OCI-LY1 (cell line): ENCODE measurements around the gene TTC14.

ENCODE experiments used
- EZH2 ChIP-seq: fragments of 200-600 bp; sonication (generic), shearing (Covaris generic); IDR thresholded peaks from 2 replicates; pipeline ENCODE4 v1.8.0; 2017; ENCODE audit warnings: borderline replicate concordance, mixed run types, mild to moderate bottlenecking, antibody characterized with exemption, low read length, moderate library complexity, mixed read lengths
- TF ChIP-seq, protein P1 (sequence below): fragments of 200-600 bp; sonication (generic), shearing (Covaris generic); IDR thresholded peaks from 2 replicates; pipeline ENCODE4 v1.5.1; 2017; ENCODE audit warnings: mild to moderate bottlenecking, antibody characterized with exemption, low read length, moderate library complexity, mixed read lengths

- TF ChIP-seq EZH2: no peak
- TF ChIP-seq, protein P1, sequence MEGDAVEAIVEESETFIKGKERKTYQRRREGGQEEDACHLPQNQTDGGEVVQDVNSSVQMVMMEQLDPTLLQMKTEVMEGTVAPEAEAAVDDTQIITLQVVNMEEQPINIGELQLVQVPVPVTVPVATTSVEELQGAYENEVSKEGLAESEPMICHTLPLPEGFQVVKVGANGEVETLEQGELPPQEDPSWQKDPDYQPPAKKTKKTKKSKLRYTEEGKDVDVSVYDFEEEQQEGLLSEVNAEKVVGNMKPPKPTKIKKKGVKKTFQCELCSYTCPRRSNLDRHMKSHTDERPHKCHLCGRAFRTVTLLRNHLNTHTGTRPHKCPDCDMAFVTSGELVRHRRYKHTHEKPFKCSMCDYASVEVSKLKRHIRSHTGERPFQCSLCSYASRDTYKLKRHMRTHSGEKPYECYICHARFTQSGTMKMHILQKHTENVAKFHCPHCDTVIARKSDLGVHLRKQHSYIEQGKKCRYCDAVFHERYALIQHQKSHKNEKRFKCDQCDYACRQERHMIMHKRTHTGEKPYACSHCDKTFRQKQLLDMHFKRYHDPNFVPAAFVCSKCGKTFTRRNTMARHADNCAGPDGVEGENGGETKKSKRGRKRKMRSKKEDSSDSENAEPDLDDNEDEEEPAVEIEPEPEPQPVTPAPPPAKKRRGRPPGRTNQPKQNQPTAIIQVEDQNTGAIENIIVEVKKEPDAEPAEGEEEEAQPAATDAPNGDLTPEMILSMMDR: no peak
Measured at GRCh38 chr3:180619723-180620122, 17.8 kb downstream of the TTC14 start.
